NT2/D1 (cell line): Measurements from ENCODE around the gene PRKN.

Experiments
- SUZ12 ChIP-seq: IDR thresholded peaks from 2 replicates; pipeline ENCODE4 v1.6.1; 2011; ENCODE audit not compliant: insufficient read length, insufficient read depth; ENCODE audit errors: extremely low read depth
- YY1 ChIP-seq: IDR thresholded peaks from 2 replicates; pipeline ENCODE4 v1.6.1; 2011; ENCODE audit not compliant: insufficient read length, insufficient read depth
- ZNF274 ChIP-seq: IDR thresholded peaks from 2 replicates; pipeline ENCODE4 v1.6.1; 2011; ENCODE audit warnings: mild to moderate bottlenecking, low read depth, low read length

GRCh38 chr6:162580619-162581018 lies 146.9 kb downstream of the PRKN start:
- TF ChIP-seq YY1 (no peak), ZNF274 (no peak), SUZ12 (no peak)
